Adipose tissue (tissue), 3 donors: ENCODE results near the gene PDE3A. TPM values are rescaled to one million over a fixed set of nuclear protein-coding genes. Genes with fewer than 3 reads are reported as not detected.
"Not testable (repeated sequence)": the region's sequence is repeated elsewhere in the genome, so short reads cannot be mapped to it uniquely, and the experiment has no call there.

Experiments
- H3K27ac ChIP-seq: one replicate; pipeline ENCODE4 v1.5.1; 2013; ENCODE audit warnings: low read depth, low read length
- WGBS, 3 donors: extraction: QIAGEN DNeasy Blood & Tissue Kit; methylation state at CpG; one replicate each; pipeline ENCODE4 v1.1.7; 2013; 5-methylcytosine and 5-hydroxymethylcytosine counted together
- polyA plus RNA-seq, 3 donors: library from polyadenylated mRNA; stranded (reverse); fragments of 200-250 nt; gene quantifications; one replicate each; pipeline ENCODE4 v1.2.3, GENCODE V29; 2013
- donor health status: healthy with polysubstance abuse.
- donor health status: Bipolar disorder and iron deficiency.
- donor health status: healthy.

PDE3A gene
- polyA plus RNA-seq, result 1 to 10 TPM; 2.0 to 4.8 (median 3.5) TPM

DNA sequence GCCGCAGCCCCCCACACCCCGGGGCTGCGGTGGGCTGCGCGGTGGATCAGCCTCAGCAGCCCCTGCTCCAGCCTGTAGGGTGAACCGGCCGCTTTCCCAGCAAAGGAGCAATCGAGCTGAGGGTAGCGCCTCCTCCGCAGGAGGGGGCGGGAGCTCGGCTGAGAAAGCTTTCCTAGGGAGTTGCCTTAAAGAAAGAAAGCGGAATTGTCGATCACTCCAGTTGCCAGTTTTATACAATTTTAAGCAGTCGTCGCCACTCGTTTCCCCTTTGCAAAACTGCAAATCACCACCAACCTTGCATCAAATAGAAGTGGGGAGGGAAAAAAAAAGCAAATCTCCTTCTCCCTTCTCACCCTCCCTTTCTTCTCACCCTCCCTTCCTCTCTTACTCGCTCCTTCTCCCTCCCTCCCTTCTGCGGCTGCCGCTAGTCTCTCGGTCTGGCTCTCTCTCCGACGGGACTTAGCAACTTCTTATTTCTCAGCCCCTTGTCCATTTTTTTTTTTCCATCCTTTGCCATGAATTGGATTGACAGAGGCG is at the start of gene PDE3A:
Gene PDE3A (plus strand): TSS at position 424 of the 537 bp plus-strand sequence. CDS start 748 bp downstream, outside the sequence.
- H3K27ac ChIP-seq, result no peak within 1 kb of the TSS
- WGBS, 3 donors, result 1% methylated on average over 24 of the region's 24 CpGs

- H3K27ac ChIP-seq, result no peak overlapping the region
- 50 to 85% (median 70%) methylated on average over 4 of the region's 4 CpGs for WGBS, 3 donors
Observed at GRCh38 chr12:20319366-20319765, 49.0 kb upstream of the PDE3A start.

DNA sequence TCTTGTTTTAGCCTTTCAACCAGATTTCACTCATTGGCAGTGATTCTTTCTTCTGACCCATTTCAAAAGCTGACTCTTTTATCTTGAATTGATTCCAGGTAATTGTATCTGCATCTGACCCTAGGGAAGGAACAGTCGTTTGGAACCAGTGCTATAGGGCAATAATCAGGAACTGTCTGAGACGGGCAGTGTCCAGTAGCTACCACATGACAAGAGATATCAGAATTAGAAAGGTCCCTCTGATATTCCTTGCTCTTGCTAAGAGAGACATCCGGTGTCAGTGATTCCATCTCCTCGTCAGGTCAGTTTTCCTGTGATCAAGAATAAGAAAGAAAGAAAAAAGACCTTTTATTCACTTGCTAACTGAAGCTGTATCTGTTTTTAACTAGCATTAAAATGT is 47.8 kb upstream of the PDE3A start:
- WGBS, 3 donors, result 43 to 62% (median 46%) methylated on average over 4 of the region's 4 CpGs
- H3K27ac ChIP-seq, result no peak overlapping the region

DNA sequence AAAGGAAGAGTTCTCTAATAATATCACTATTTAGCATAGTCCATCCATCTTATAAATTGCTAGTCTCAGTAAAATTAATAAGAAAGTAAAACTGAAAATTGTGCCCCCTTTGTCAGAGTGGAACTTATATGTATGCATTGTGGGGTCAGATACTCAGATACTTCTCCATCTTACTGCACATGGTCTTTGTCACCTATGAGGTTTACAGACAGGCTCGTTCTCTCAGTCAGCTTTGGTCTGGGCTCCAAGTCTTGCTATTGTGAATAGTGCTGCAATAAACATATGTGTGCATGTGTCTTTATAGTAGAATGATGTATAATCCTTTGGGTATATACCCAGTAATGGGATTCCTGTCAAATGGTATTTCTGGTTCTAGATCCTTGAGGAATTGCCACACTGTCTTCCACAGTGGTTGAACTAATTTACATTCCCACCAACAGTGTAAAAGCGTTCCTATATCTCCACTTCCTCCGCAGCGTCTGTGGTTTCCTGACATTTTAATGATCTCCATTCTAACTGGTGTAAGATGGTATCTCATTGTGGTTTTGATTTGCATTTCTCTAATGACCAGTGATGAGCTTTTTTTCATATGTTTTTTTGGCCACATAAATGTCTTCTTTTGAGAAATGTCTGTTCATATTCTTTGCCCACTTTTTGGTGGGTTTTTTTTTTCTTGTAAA is 37.4 kb upstream of the PDE3A start:
- not testable (repeated sequence) for H3K27ac ChIP-seq
- 47 to 84% (median 59%) methylated on average over 4 of the region's 4 CpGs for WGBS, 3 donors

- 50 to 83% (median 79%) methylated on average over 2 of the region's 2 CpGs for WGBS, 3 donors
- H3K27ac ChIP-seq, result no peak overlapping the region
Observed at GRCh38 chr12:20339060-20339459, 29.3 kb upstream of the PDE3A start.

GRCh38 chr12:20342111-20342510 is 26.2 kb upstream of the PDE3A start:
- WGBS, 3 donors, result 82 to 90% (median 83%) methylated on average over 3 of the region's 3 CpGs
- H3K27ac ChIP-seq, result no peak overlapping the region

- 39 to 44% (median 39%) methylated on average over 3 of the region's 3 CpGs for WGBS, 3 donors
- no peak overlapping the region for H3K27ac ChIP-seq
Observed at GRCh38 chr12:20345866-20346265, 22.5 kb upstream of the PDE3A start.

DNA sequence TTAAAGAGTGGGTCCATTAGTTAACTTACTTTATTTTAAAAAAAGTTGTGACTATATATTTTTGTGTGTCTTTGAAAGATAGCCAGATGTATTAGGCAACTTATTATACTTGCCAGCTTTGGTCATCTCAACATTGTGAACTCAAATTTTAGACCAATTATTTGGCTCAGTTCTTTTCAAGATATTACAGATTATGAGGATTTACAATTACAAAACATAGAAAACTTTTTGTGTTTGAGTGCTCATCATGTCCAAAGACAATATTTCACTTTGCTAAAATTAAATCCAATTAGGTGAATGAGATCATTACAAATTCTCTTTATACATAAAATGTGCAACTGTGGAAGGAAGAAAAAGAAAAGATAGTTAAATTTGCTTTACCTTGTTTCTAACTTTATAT is 18.3 kb upstream of the PDE3A start:
- no peak overlapping the region for H3K27ac ChIP-seq

DNA sequence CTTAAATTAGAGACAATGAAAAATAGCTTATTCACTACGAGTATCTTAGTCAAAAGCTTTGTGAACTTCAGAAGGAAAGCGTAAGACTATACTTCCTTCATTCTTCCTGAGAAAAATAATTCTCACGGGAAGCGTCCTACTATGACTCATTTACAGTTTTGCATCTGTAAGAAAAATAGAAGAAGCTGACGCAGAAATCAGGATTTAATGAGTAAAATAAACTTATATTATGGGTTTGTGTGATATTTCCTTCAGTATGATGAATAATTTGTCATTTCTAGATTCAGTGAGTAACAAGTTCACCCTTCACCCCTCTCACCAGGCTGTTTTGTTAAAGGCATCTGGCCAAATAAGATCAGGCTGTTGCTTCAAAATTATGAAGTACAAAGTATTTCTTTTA is 17.8 kb upstream of the PDE3A start:
- 40 to 65% (median 46%) methylated on average over 5 of the region's 5 CpGs for WGBS, 3 donors
- no peak overlapping the region for H3K27ac ChIP-seq

DNA sequence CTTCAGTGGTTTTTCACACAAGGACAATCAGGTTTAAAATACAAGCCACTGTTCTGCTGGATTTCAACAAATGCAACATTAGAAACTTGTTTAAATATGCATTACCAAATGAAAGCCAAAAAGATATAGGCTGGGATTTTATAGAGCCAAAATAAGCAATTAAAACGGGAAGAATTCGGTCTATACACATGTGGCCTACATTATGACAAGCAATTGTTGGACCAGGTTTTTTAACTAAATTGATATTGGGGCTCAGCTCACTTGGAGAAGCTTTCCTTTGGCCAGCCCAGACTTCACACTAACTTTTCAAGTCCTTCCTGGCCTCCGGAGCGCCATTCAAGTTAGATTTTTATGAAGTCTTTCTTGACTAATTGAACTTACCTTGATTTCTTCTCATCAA is 16.9 kb upstream of the PDE3A start:
- H3K27ac ChIP-seq, result no peak overlapping the region
- 91 to 94% (median 92%) methylated on average over 4 of the region's 4 CpGs for WGBS, 3 donors

DNA sequence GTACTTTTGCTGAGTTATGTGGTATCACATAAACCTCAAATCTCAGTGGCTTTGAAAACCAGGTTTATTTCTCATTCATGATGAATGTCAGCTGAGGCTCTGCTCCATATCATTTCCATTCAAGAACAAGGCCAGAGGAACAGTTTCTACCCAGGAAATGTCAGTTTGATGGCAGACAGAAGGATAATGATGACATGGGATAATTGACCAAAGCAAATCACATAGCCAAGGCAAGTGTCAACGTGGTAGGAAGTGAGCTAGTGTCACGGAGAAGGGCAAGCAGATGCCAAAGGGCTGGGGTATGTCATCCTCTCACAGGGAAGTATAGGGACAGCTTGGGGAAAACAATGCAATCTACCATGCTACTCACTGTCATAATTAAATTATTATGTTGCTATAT is 12.3 kb upstream of the PDE3A start:
- no peak overlapping the region for H3K27ac ChIP-seq
- WGBS, 3 donors, result 69 to 76% (median 70%) methylated on average over 2 of the region's 2 CpGs

- WGBS, 3 donors, result 84 to 90% (median 89%) methylated on average over 3 of the region's 3 CpGs
- H3K27ac ChIP-seq, result no peak overlapping the region
Observed at GRCh38 chr12:20360407-20360806, 7.9 kb upstream of the PDE3A start.

DNA sequence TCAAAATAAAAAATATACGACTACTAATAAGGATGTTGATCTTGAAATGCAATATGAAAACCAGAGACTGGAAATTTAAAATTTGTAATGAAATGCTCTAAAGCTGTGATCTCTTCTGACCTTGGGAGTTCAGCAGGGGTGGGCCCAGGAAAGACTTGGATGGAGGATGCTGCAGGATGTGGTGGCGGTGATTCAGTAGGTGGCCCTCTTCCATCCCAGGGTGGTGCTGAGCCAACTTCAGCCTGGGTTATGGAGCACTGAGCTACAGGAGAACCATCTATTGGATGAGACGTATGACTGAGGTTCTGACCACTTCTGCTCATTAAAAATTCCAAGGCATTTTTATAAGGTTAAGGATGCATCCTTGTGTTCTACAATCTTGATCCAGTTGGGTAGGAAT is 6.9 kb upstream of the PDE3A start:
- WGBS, 3 donors, result 93 to 97% (median 94%) methylated on average over 3 of the region's 3 CpGs
- no peak overlapping the region for H3K27ac ChIP-seq

DNA sequence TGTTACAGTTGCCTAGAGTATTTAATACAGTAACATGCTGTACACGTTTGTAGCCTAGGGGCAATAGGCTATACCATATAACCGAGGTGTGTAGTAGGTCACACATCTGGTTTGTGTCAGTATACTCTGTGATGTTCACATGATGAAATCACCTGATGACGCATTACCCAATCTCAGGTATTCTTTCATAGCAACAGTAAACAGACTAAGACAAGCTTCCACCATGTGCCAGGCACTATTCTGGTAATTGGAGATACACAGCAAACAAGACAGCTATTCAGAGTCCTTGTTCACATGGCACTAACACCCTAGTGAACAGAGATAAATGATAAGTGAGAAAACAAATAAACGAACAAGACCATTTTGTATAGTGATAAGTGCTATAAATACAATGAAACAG is 3.8 kb upstream of the PDE3A start:
- WGBS, 3 donors, result 68 to 89% (median 89%) methylated on average over 4 of the region's 4 CpGs

GRCh38 chr12:20366776-20367409 is 1.4 kb upstream of the PDE3A start:
- 78 to 88% (median 80%) methylated on average over 2 of the region's 2 CpGs for WGBS, 3 donors
- H3K27ac ChIP-seq, result no peak overlapping the region

More for the DNA sequence above, 3.8 kb upstream of the PDE3A start:
- H3K27ac ChIP-seq, result no peak overlapping the region

DNA sequence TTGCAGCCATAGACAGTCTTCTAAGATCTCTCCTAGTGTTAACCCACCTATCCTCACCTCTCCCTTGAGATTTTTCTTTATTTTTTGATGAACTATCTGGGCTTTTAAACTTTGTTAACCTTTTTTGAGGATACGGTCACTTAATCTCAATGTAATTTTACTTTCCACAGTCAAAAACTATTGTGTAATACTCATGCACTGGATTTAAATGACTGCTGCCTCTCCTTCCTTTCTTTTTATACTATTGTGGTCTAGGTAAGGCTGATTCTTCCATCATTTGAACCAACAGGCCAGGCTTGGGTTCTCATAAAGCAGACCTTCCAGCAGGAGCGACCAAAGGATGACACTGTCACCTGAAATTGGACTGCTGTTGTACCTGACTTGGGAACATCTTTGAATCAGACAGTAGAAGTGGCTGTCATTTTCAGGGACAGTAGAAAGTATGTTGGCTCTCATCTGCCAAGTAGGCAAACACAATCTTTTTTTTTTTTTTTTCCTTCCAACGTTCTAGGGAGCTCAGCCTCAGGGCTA is 689 bp upstream of the PDE3A start:
- 9 to 33% (median 15%) methylated on average over 3 of the region's 3 CpGs for WGBS, 3 donors
- H3K27ac ChIP-seq, result no peak overlapping the region

DNA sequence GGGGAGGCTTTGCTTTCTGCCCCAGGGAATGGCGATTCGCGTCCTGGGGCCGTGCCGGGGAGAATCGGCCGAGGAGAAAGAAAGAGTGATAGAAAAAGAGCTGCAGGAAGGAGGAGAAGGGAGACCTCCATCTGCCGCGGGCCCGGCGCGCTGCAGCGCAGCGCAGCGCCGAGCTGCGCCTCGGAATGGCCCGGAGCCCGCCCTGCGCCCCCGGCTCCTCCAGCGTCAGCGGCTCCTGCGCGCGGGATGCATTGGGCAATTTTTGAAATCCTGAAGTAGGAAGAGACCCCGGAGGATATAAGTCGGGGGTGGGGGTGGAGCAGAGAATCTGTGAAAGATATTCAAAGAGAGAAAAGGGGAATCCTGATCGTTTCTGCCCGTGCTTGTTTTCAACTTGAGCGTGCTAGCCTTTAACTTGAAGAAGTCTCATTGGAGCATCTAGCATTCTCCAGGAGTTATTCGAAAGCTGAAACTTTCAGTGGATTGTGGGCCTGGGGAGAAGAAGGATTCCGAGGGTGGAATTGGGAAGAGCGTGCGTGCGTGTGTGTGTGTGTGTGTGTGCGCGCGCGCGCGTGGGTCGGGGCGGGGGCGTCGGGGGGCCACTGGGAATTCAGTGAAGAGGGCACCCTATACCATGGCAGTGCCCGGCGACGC is 441 bp downstream of the PDE3A start:
- no peak overlapping the region for H3K27ac ChIP-seq
- 0 to 1% (median 1%) methylated on average over 50 of the region's 50 CpGs for WGBS, 3 donors

DNA sequence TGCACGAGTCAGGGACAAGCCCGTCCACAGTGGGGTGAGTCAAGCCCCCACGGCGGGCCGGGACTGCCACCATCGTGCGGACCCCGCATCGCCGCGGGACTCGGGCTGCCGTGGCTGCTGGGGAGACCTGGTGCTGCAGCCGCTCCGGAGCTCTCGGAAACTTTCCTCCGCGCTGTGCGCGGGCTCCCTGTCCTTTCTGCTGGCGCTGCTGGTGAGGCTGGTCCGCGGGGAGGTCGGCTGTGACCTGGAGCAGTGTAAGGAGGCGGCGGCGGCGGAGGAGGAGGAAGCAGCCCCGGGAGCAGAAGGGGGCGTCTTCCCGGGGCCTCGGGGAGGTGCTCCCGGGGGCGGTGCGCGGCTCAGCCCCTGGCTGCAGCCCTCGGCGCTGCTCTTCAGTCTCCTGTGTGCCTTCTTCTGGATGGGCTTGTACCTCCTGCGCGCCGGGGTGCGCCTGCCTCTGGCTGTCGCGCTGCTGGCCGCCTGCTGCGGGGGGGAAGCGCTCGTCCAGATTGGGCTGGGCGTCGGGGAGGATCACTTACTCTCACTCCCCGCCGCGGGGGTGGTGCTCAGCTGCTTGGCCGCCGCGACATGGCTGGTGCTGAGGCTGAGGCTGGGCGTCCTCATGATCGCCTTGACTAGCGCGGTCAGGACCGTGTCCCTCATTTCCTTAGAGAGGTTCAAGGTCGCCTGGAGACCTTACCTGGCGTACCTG is 1.1 kb downstream of the PDE3A start:
- WGBS, 3 donors, result 1% methylated on average over 43 to 63 of the region's 63 CpGs
- no peak overlapping the region for H3K27ac ChIP-seq

GRCh38 chr12:20370014-20370386 is 1.7 kb downstream of the PDE3A start:
- H3K27ac ChIP-seq, result no peak overlapping the region
- 2 to 4% (median 2%) methylated on average over 21 of the region's 21 CpGs for WGBS, 3 donors
